MCF 10A (cell line): ENCODE results near the gene DRAM2. TPM values are rescaled to one million over a fixed set of nuclear protein-coding genes. Genes with fewer than 3 reads are reported as not detected.

Experiments
- BruUV-seq: library from RNA; stranded (reverse); fragments of 400-500 nt; replicated peaks from 2 replicates; lab custom pipeline; 2021; lab: Mats Ljungman, UMichigan
- CTCF ChIA-PET: fragments of 300-600 bp; sonication (Branson Sonifier 250); formaldehyde crosslinking; extraction: SDS; loops from one replicate; lab custom pipeline; 2021; ENCODE audit warnings: antibody characterized with exemption, inconsistent platforms; lab: Yijun Ruan, JAX
- POLR2A ChIA-PET: fragments of 300-600, 350-650 bp; sonication (Branson Sonifier 250); formaldehyde crosslinking; extraction: SDS; loops from one replicate; lab custom pipeline; 2020; ENCODE audit warnings: antibody characterized with exemption, inconsistent platforms; lab: Yijun Ruan, JAX
- DNase-seq: peaks from one replicate; pipeline ENCODE4 v3.0.0-alpha.2; 2018; ENCODE audit not compliant: unreplicated experiment
- H3K27ac Mint-ChIP-seq: one replicate; pipeline ENCODE4 v1.8.0; 2022; ENCODE audit warnings: mild to moderate bottlenecking, low read depth, mixed read lengths; ENCODE audit not compliant: unreplicated experiment
- H3K27me3 Mint-ChIP-seq: one replicate; pipeline ENCODE4 v1.8.0; 2022; ENCODE audit warnings: mixed read lengths; ENCODE audit not compliant: insufficient read depth, unreplicated experiment
- H3K36me3 Mint-ChIP-seq: one replicate; pipeline ENCODE4 v1.8.0; 2022; ENCODE audit warnings: mild to moderate bottlenecking, moderate library complexity, mixed read lengths; ENCODE audit not compliant: insufficient read depth, unreplicated experiment
- H3K4me1 Mint-ChIP-seq: one replicate; pipeline ENCODE4 v1.8.0; 2022; ENCODE audit warnings: mixed read lengths; ENCODE audit not compliant: insufficient read depth, unreplicated experiment
- H3K4me3 Mint-ChIP-seq: one replicate; pipeline ENCODE4 v1.8.0; 2022; ENCODE audit warnings: mild to moderate bottlenecking, moderate library complexity, mixed read lengths; ENCODE audit not compliant: unreplicated experiment
- H3K9me3 Mint-ChIP-seq: one replicate; pipeline ENCODE4 v1.8.0; 2022; ENCODE audit warnings: mixed read lengths; ENCODE audit not compliant: unreplicated experiment
- CTCF ChIP-seq: fragments of 200-600 bp; IDR thresholded peaks from one replicate; pipeline ENCODE4 v1.8.0; 2022; ENCODE audit warnings: antibody characterized with exemption, mild to moderate bottlenecking; ENCODE audit not compliant: unreplicated experiment
- intact Hi-C: fragments of 100-400 bp; cut with micrococcal nuclease; formaldehyde crosslinking; loops from 2 replicates; pipeline ENCODE4 v1.14.1; 2022
- total RNA-seq: library from RNA; stranded (reverse); gene quantifications from 2 replicates; pipeline ENCODE4 v1.2.3, GENCODE V29; 2022

Gene DRAM2
- total RNA-seq, 1 experiment from 2014 or later: 32.1 TPM

GRCh38 chr1:111174070-111174469, 34.2 kb upstream of the DRAM2 start:
- no peak for DNase-seq
- H3K9me3 Mint-ChIP-seq: no peaks in the 10 kb centered on the region
- peaks cover 61% of the 10 kb centered on the region for H3K36me3 Mint-ChIP-seq
- no peaks in the 10 kb centered on the region for H3K27me3 Mint-ChIP-seq
- intact Hi-C loops: no loop called here
- H3K4me3 Mint-ChIP-seq: no peak overlapping the region
- no peak overlapping the region for H3K27ac Mint-ChIP-seq
- no peak for TF ChIP-seq CTCF
- H3K4me1 Mint-ChIP-seq: no peaks in the 10 kb centered on the region
- BruUV-seq: no TSS peak
- ChIA-PET POLR2A (interaction anchor here (1.2 kb wide), 1 partner anchor 13 kb away, joined by 3 read pairs; no protein-coding TSS in a partner anchor), CTCF (no interaction called here)

GRCh38 chr1:111172463-111172862, 32.6 kb upstream of the DRAM2 start:
- ChIA-PET POLR2A (no interaction called here), CTCF (interaction anchor here (0.7 kb wide), 1 partner anchor 229 kb away, joined by 3 read pairs; no protein-coding TSS in a partner anchor)
- Mint-ChIP-seq H3K27me3 (no peaks in the 10 kb centered on the region), H3K36me3 (peaks cover 58% of the 10 kb centered on the region), H3K27ac (no peak overlapping the region), H3K9me3 (no peaks in the 10 kb centered on the region), H3K4me3 (no peak overlapping the region), H3K4me1 (no peaks in the 10 kb centered on the region)
- intact Hi-C loops: no loop called here
- no TSS peak for BruUV-seq
- no peak for DNase-seq
- TF ChIP-seq CTCF: no peak

GRCh38 chr1:111164151-111164550, 24.3 kb upstream of the DRAM2 start:
- Mint-ChIP-seq H3K9me3 (no peaks in the 10 kb centered on the region), H3K36me3 (peaks cover 36% of the 10 kb centered on the region), H3K27me3 (no peaks in the 10 kb centered on the region), H3K27ac (peak overlapping the region; percentile 22), H3K4me3 (no peak overlapping the region), H3K4me1 (no peaks in the 10 kb centered on the region)
- intact Hi-C loops: no loop called here
- ChIA-PET POLR2A (interaction anchor here (0.9 to 1.4 kb wide), 2 partner anchors 12 to 25 kb away, joined by 3 to 8 read pairs; partner anchors contain the start of genes CEPT1 and DRAM2), CTCF (interaction anchor here (1.1 kb wide), 1 partner anchor 170 kb away, joined by 3 read pairs; no protein-coding TSS in a partner anchor)
- no peak for DNase-seq
- BruUV-seq: no TSS peak
- TF ChIP-seq CTCF: no peak

GRCh38 chr1:111163363-111163762, 23.5 kb upstream of the DRAM2 start:
- DNase-seq: no peak
- Mint-ChIP-seq H3K36me3 (peaks cover 36% of the 10 kb centered on the region), H3K4me3 (no peak overlapping the region), H3K27ac (no peak overlapping the region), H3K27me3 (no peaks in the 10 kb centered on the region), H3K9me3 (no peaks in the 10 kb centered on the region), H3K4me1 (no peaks in the 10 kb centered on the region)
- no peak for TF ChIP-seq CTCF
- ChIA-PET POLR2A (interaction anchor here (1.4 kb wide), 1 partner anchor 12 kb away, joined by 8 read pairs; no protein-coding TSS in a partner anchor), CTCF (interaction anchor here (0.6 to 1.1 kb wide), 2 partner anchors 133 to 171 kb away, joined by 3 read pairs; no protein-coding TSS in a partner anchor)
- no TSS peak for BruUV-seq
- intact Hi-C loops: no loop called here
